NCI-H774 (cell line): Measurements from ENCODE around the gene ELL2.

Experiments used
- DNase-seq: peaks from one replicate; lab custom pipeline; 2025; lab: John Stamatoyannopoulos, UW

ELL2 gene

DNA sequence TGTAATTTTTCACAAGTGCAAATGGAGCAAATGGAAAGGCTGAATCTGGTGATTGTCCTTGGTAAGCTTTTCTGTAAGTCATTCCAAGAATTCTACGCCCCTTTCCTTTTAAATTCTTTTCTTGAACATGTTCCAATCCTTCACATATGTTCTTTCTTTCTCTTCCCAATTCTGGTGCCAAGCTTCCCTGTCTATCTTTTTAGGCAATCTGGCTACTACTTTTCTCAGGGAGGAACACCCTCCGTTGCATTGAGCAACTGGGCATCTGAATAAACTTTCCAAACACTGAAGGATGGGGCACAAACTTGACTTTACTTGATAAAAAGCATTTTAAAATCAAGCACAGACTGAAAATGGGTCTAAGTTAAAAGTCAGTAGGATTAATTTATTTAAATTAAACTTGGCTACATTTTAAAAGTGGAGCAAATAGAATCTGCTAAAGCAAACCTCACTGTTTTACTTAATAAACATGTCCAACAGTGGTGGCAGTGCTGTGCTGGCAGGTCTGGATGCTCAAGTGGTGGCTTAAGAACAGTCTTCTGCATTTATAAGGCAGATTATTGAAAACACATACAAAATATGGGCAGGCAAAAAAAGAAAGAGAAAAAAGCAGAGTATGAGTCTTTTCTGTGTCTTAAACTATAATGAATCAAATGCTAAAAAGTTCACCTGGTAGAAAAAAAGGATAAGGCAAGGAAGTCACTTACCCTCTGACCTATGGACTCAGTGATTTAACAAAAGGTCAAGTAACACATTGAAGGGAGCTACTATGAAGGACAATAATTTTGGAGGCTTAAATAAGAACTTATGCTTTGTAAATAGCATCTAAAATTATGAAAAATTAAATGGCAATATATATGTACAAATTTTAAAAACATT, 5.4 kb downstream of the ELL2 start:
- no peak for DNase-seq

DNA sequence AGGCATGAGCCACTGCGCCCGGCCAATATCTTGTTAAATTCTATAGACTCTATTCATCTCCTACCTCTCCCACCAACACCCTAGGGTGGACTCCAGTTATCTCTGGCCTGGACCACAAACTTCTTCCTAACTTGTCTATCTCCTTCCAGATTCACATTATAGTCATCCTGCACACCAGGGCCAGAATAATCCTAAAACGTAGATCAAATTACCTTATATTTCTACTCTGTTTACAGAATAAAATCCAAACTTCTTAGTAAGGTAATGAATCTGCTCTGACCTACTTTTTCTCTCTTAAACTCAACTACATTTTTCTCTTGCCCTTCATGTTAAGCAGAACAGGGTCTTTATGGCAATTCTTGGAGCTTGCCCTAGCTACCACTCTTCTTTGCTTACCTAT, 6.9 kb downstream of the ELL2 start:
- no peak for DNase-seq

DNA sequence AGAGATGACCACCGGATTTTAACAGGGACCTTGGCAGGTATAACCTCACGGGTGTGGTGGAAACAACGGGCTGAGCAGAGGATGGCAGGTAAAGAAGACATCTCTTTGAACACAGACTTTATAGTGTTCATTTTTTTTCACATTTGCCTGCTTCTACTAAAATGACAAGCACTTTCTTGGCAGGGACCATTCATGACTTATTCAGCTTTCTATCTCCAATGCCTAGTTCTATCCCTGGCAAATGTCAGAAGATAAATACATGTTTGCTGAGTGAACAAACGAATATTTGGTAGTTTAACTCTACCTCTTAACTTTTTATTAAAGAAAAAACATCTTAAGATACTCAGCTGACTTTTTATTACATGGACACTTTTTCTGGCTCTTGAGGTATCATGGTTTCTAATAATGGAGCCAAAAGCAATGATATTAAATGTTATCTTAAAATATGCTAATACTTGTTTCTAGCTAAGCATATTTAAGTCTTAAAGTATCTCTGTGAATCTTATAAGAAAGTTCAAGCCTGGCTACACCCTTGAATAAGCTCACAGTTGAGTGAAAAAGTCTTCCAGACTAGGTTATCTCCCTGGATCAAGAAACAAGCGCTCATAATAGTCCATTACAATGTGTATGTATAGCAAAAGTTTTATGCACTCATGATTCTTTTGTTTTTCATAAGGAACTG, 8.5 kb downstream of the ELL2 start:
- no peak for DNase-seq

DNA sequence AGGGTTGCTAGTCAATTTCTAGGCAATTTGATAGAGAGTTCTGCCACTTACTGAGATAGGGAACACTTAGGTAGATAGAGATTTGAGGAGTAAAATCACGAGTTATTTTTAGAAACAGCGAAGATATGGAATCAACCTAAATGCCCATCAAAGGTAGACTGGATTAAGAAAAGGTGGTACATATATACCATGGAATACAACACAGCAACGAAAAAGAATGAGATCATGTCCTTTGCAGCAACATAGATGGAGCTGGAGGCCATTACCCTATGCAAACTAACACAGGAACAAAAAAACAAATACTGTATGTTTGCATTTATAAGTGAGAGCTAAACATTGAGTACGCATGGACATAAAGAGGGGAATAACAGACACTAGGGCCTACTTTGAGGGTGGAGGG, 9.7 kb downstream of the ELL2 start:
- no peak for DNase-seq

DNA sequence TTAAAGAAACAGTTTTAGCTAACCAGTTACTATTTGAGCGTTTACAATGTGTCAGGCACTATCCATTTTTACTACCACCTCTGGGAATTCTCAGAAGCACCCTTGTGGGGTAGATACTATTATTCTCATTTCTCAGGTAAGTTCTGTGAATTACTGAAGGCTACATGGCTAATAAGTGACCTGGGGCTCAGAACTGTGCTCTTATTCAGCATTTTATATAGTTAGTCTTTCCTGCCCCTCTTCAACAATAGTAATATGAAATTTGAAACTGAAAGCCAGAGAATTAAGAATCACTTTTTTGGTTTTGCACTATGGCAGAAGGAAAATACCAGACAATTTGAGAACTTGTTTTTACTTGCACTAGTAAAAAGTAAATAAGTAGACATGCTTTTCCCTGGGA, 11.8 kb downstream of the ELL2 start:
- no peak for DNase-seq

DNA sequence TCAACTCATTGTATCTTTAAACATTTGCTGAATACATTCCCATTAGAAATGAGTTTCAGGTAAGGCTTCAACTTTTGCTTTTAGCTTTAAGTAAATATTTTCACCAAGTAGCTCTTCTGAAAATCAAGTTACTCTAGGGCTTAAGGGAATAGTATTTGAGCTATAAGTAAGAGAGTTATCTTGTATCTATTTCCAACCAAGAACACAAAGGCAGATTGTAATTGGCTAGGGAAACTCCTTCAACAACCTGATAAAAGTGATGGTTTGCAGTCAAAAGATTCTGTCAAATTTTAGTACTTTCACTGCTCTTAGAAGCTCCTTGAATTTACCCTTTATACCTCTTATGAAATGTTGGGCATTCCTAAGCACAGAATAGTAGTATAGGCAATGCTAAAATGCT, 13.0 kb downstream of the ELL2 start:
- no peak for DNase-seq

DNA sequence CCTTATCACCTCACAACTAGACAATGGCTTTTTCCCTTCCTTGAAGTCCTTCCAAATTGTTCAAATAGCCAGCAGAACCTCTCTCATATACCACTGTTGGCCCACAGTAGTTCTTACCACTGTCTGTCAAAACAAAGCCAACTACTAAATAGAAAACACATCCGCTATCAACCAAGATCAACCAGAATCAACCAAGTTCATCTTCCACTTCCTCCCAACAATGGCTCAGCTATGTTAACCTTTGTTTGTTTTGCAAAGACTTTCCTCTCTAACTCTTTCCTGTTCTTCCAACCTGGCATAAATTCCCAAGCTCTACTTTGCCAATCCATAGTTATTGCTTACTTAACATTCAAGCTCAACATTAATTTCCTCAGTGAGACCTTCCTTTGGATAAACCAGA, 15.2 kb downstream of the ELL2 start:
- DNase-seq = no peak

DNA sequence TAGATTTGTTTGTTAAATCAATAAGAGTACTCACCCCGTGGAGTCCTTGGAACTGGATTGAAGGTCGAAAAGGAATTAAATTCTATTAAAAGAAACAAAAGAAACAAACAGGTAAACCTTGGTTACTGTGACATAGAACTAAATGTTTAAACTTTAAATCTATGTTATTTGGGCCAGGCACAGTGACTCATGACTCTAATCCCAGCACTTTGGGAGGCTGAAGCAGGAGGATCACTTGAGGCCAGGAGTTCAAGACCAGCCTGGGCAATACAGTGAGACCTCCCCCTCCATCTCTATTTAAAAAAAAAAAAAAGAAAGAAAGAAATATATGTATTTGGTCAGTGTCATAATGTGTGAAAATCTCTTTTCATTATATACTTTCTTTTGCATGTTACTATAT, 18.7 kb downstream of the ELL2 start:
- no peak for DNase-seq

DNA sequence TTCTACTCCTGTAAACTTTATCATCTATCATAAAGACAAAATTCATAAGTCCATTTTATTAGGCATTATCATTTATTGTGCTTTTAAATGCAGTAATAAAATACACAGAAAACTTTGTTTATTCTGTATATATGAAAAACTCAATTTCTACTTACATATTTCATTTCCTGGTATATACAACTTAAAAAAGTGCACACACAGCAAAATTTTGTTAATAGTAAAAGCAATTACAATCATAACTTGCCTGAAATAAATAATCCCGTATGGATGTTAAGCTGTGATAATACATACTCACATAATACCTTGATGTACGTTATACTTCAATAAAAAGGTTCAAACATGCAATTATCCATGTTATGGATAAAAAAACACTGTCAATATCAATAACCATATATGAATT, 19.2 kb downstream of the ELL2 start:
- no peak for DNase-seq

DNA sequence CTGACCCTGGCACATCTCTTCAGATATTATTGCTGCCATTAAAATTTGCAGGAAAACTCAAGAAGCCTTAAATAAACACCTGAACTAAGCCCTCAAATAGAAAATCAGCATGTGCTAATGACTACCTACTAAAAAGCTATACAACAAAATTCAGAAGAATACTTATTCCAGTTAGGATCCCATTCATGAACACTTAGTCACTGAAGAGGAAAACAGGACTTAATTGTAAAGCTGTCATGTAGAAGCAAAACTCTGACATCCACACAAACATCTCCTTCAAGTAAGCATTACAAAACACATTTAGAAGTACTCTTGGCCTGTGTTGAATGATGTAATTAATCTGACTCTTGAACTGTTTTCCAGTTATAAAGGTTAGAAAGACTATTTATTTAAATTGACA, 19.9 kb downstream of the ELL2 start:
- peak; percentile 8 for DNase-seq

DNA sequence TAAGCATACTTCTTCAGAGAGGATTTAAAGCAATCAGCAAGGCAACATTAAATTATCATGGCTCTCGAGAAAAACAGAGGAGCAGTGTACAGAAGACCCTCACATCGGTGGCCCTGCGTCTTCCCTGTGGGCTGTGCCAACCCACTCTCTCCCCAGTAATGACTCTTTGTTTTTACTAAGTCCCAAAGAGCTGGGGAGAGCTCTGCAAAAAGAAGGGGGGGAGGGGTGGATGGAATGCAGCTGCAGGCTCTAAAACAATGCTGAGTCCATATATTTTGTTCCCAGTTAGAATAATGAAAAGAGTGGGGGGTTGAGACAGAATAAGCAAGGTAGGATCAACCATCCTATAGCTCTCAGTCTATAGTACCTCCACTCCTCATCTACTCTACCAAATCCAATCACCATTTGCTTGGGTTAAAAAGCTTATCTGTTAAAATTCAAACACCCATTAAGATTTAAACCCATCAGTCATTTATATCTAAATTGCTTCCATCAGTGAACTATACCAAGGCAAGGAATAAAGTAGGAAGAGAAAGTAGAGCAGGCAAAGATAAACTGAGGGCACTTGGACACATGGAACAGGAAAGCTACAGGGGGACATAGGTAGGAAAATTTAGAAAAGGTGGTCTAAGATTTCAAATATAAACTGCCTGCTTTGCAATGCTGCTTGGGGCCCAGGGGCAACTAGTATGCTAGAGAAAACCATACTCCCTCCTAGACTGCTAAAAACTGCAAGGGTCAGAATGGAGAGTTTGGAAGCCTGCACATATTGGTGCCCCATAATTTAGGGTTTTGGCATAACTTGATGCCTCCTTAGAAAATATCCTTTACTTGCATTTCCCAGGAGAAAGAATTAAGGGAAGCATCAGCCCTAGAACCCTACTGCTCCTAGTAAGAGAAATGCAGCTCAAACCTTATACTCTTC, 20.6 kb downstream of the ELL2 start:
- no peak for DNase-seq

DNA sequence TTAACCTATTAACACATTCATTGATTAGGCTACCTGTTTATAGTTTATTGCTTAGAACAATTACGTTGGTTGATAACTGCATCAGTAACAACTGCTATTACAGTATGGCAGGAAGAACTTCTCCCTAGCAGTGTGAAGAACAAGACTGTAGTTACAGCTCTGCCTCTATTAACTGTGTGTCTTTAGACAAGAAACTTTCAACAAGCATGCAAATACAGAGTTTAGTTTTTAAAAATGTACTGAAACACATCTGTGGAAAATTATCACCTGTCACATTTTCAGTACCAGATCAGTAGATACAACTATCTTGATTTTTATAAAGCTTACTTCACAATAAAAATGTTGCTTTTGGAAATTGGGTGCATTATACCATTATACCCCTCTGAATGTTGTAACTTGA, 22.2 kb downstream of the ELL2 start:
- no peak for DNase-seq

DNA sequence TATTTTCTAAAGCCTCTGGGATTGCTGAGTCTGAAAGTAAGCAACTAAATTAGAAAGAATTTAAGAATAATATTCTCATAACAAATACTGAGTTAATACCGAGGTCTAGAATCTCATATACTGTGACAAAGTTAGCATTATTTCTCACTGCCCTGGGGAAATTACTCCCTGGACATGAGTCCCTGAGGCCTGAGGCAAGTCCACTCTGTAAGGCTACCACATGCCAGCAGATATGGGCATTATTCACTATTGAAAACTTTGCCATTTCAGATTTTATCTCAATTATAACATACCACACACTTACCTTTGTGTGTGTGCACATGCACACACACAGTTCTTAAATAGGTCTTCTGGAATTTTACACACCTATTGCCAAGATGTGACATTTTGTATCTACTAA, 22.9 kb downstream of the ELL2 start:
- no peak for DNase-seq

DNA sequence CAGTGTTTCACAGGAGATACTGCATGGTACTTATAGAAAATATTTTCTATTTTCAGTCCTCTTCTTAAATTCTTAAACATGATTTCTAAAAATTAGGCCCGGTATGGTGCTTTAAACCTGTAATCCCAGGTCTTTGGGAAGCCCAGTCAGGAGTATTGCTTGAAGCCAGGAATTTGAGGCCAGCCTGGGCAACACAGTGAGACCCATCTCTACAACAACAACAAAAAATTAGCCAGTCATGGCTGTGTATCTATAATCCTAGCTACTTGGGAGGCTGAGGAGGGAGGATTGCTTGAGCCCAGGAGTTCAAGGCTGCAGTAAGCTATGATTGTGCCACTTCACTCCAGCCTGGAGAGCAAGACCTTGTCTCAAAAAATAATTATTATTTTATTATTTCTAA, 23.3 kb downstream of the ELL2 start:
- DNase-seq = no peak

DNA sequence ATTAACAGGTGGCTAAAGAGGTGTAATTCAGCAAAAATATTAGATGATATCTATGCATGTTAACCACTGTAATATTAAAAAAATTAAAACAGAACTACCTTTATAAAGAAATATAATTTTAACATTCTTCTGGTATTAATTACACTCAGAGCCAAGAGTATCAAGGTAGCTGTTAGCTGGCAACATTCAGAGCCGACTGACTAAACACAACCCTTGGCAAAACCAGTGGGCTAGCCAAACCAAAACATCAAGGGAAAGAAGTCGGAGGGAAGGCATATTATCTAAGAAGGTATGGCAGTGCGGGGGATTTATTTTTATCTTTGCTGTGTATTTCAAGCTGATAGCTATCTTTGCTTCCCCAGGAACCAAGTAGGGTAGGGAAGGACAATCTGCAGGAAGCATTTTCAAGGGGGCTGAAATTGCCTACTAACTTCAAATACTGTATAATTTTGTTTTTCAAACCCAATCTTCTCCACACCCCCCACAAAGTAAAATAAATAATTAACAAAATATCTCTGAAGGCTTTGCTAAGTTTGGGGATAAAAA, 24.0 kb downstream of the ELL2 start:
- no peak for DNase-seq

DNA sequence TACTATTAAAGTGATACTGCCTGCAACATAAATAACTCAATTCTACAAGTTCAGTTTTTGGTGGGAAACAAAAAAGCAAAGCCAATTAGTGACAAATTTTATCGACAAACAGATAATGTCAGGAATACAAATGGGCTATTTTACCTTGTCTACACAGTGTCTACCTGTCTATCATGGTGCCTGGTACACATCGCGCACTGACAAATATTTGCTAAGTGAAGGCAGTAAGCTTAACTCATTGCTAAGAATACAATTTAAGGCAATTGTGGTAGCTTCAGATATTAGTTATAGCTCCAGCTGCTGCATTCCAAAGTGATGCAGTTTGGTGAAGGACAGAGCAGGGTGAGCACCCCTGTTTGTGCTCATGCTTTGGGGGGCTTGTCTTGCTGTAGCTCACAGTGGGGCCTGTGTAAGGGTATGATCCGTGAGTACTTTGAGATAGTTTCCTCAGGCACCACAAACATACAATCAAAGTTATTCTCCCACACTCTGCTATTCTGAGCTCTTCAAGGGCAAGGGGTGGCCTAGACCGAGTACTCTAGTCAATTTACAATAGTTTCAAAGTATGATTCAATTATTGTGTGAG, 24.7 kb downstream of the ELL2 start:
- DNase-seq = no peak

DNA sequence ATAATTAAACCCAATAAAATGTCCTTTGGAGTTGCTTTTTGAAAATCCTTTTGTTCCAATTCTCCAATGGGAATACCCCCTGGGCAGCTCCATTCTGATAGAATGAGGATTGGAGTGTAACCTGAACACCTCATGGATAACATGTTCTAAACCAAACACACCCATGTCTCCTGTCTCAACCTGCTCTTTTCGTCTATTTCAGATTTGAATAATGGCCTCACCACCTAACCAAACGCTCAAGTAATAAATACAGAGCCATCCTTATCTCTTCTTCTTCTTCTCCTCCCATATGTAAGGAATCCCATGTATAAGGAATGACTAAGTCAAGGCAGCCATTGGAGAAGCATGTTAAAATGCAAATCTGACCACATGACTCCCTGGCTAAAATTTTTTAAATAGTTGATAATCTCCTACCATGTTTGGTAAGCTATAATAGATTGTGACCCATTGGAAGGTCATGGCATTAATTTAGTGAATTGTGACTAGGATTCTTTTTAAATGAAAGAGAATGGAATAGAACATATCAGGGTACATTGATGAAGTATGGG, 26.0 kb downstream of the ELL2 start:
- DNase-seq = no peak

DNA sequence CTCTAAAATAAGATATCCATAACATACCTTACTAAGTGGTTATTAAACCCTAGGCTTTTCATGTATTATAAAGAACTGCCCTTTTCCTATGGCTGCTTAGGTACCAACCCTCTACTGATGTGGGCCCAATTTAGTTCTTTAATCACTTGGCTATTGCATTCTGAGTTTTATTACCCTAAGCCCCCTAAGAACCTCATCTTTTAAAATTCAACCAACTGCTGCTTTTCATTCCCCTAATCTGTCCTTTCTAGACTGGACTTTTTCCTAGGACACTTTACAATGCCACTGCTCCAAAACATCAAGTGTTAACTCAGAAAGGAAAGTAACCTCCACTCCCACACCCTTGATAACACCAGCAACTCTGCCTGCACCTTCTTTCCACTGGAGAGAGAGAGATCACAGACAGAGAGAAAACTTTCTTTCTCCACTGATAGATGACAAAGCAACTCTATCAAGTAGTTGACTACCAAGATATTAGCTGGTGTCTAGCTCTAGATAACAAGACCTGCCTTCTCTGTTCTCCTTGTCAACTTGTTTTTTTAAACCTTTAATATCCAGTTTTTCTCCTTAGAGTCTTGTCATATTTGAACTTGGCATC, 27.3 kb downstream of the ELL2 start:
- DNase-seq = no peak

DNA sequence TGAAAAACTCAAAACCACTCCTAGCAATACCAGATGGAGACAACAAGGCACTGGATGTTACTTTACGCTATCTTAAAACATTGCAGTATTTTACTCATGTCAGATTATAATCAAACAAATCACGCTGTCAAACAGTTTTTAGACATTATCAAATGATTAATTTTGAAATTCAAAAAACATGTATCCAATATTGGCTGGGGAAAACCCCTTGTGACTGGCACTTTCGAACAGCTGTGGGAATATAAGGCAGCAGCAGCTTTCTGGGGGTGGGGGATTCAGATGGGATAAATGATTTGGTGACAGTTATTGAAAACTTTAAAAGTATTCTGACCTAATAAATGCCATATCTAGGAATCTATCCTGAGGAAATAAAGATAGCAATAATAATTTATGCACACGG, 28.7 kb downstream of the ELL2 start:
- no peak for DNase-seq

DNA sequence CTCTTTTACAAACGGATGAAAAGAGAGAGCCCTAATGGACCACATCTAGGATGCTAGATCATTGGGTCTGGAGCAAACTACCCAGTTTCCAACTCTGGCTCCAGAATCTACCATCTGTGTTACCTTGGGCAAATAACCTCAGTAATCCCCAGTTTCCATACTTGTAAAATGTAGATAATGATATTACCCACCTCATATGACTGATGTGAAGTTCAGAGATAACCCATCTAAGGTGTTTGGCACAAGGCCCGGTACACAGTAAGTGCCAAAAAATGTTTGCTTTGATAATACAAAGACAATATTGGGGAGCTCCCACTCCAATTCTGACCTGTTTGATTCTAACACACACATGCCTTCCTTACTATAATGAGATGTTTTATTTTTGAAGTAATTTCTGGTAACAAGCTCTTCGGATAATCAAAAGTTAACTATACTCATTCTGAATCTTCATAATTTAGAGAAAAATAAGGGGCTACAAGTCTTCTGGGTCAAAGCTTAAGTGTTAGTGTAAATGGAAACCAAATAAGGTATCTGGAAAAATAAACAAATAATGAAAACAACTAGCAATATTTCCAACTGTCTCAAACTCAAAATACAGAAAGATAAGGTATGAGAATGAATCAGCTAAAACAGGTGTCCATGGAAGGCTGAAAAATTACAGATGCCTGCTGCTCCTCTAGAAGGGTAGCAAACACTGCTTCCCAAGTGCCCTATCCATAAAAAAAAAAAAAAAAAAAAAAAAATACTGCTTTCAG, 30.4 kb downstream of the ELL2 start:
- DNase-seq = no peak
